ENCODE data around the gene KCNH1.

- no peak for TF ChIP-seq EP300 (IDR thresholded peaks at IDR 0.05; ENCODE audit: borderline replicate concordance in 1 of 2, low read depth in 1 of 2, low read length in 1 of 2)
- TF ChIP-seq TAF1 (IDR thresholded peaks at IDR 0.05; ENCODE audit: borderline replicate concordance, low read depth, low read length) = no peak
- no peak for TF ChIP-seq POLR2AphosphoS5 (IDR thresholded peaks at IDR 0.05; ENCODE audit: low read depth, low read length)
- TF ChIP-seq CTCF (IDR thresholded peaks at IDR 0.05) = no peak
- no peak for TF ChIP-seq YY1 (IDR thresholded peaks at IDR 0.05; ENCODE audit: low read depth)
These were observed 312.3 kb downstream of the KCNH1 start for GRCh38 chr1:210821615-210822014.
